ENCODE results near the gene SLC13A3. TPM values are rescaled to one million over a fixed set of nuclear protein-coding genes. Genes with fewer than 3 reads are reported as not detected.

The SLC13A3 gene
- total RNA-seq, 1 experiment from 2014 or later, result 17.5 TPM

GRCh38 chr20:46551522-46552381 is 99.5 kb downstream of the SLC13A3 start:
- Histone ChIP-seq H3K23ac (ENCODE audit: insufficient read length, low read depth, low read length) (no peak overlapping the region), H3T11ph (ENCODE audit: low read length) (no peak overlapping the region), H2BK20ac (ENCODE audit: low read depth, low read length, poor library complexity, severe bottlenecking) (no peak overlapping the region), H3K4me1 (ENCODE audit: insufficient read depth, low read length) (peaks cover 6% of the 10 kb centered on the region; the same call in 1 of the 2 replicates), H3K27ac (ENCODE audit: insufficient read length, low read depth, low read length) (no peak overlapping the region), H3K18ac (ENCODE audit: insufficient read length, low read depth, low read length) (no peak overlapping the region), H3K27me3 (ENCODE audit: insufficient read depth, low read length) (no peaks in the 10 kb centered on the region), H3K56ac (ENCODE audit: insufficient read length, low read depth, low read length) (no peak overlapping the region), H2AFZ (ENCODE audit: low read length) (no peak overlapping the region), H4K8ac (replicated peaks; ENCODE audit: insufficient read length, low read depth, low read length) (no peak overlapping the region), H3K9ac (ENCODE audit: extremely low read depth, insufficient read length, low read length) (no peak overlapping the region), H2BK15ac (ENCODE audit: low read depth, low read length) (no peak overlapping the region), H2AK5ac (ENCODE audit: insufficient read length, low read length) (no peak overlapping the region), H2BK12ac (ENCODE audit: insufficient read length, low read depth, low read length) (no peak overlapping the region), H3K4me2 (ENCODE audit: insufficient read depth, insufficient read length, low read length) (no peak overlapping the region), H3K79me2 (ENCODE audit: insufficient read depth, low read length) (no peaks in the 10 kb centered on the region), H3K14ac (ENCODE audit: insufficient read depth, low read length) (peak overlapping the region; percentile 47; the same call in 1 of the 2 replicates), H2BK120ac (ENCODE audit: low read depth, low read length, poor library complexity, severe bottlenecking) (no peak overlapping the region), H4K20me1 (ENCODE audit: control insufficient read depth, insufficient read depth, insufficient read length) (no peaks in the 10 kb centered on the region), H4K5ac (ENCODE audit: insufficient read length, low read depth, low read length) (no peak overlapping the region), H4K91ac (ENCODE audit: insufficient read length, low read depth, low read length) (no peak overlapping the region), H3K79me1 (ENCODE audit: insufficient read depth, low read depth, low read length, poor library complexity, severe bottlenecking) (no peaks in the 10 kb centered on the region), H3K4ac (ENCODE audit: low read depth, low read length) (no peak overlapping the region; the same call in 1 of the 2 replicates), H3K23me2 (ENCODE audit: insufficient read length, low read depth, low read length, poor library complexity, severe bottlenecking) (no peaks in the 10 kb centered on the region), H3K9me3 (ENCODE audit: control insufficient read depth, low read depth, low read length) (no peaks in the 10 kb centered on the region), H2BK5ac (ENCODE audit: insufficient read length, low read length) (no peak overlapping the region)
- no peak for DNase-seq
- H3K4me3 Mint-ChIP-seq, result no peak overlapping the region
- no peak for TF ChIP-seq CTCF (conservative IDR thresholded peaks at IDR 0.05)
- H3K36me3 Mint-ChIP-seq (ENCODE audit: insufficient read depth in 1 of 3, low read depth in 3 of 3), result no peaks in the 10 kb centered on the region
- peak overlapping the region; percentile 53 to 94 (median 93); a peak in 6 of 7 replicates for H3K27ac Mint-ChIP-seq
- no peaks in the 10 kb centered on the region for H3K9me3 Mint-ChIP-seq
- WGBS (ENCODE audit: extremely low coverage, insufficient read length, low lambda C conversion rate), result no CpG with 5 or more reads among the region's 12 CpGs
- H3K27me3 Mint-ChIP-seq (ENCODE audit: low read depth), result no peaks in the 10 kb centered on the region
- H3K4me1 Mint-ChIP-seq, result peaks cover 52 to 59% of the 10 kb centered on the region in 2 experiments

Measured in H9 (cell line).